Tibial nerve (tissue), 3 donors: ENCODE measurements around the gene KIR3DL2.

Experiments
- CTCF ChIP-seq, 5 experiments: fragments of 200-600 bp in 3 of 5; fragments of 450-650 bp in 2 of 5; sonication (generic) in 3 of 5; IDR thresholded peaks; one replicate each; pipeline ENCODE4 v1.5.1; 2016 to 2019; ENCODE audit warnings: antibody characterized with exemption in 5 of 5, mild to moderate bottlenecking in 3 of 5, moderate library complexity in 2 of 5
- POLR2A ChIP-seq, 2 donors: fragments of 450-650 bp; IDR thresholded peaks; one replicate each; pipeline ENCODE4 v1.6.1; 2017; ENCODE audit warnings: antibody characterized with exemption in 2 of 2, mild to moderate bottlenecking in 2 of 2, moderate library complexity in 2 of 2

GRCh38 chr19:54896036-54896435, 45.8 kb downstream of the KIR3DL2 start:
- TF ChIP-seq CTCF (IDR thresholded peaks at IDR 0.05) = no peak
- TF ChIP-seq POLR2A (IDR thresholded peaks at IDR 0.05) = no peak
